Thoracic aorta (tissue), 2 donors: Measurements from ENCODE around the gene DCDC1. TPM values are rescaled to one million over a fixed set of nuclear protein-coding genes. Genes with fewer than 3 reads are reported as not detected.

Experiments used
- ATAC-seq: fragments of 150-250 bp; one replicate; pipeline ENCODE4 v1.8.0; 2017; ENCODE audit warnings: low read depth; ENCODE audit not compliant: insufficient number of reproducible peaks, low FRiP score
- DNase-seq: peaks from one replicate; pipeline ENCODE4 v3.0.0-alpha.2; 2020; ENCODE audit warnings: low spot score
- H3K27ac ChIP-seq, 2 donors: fragments of 200-600 bp; sonication (generic); 1 replicate in 1 of 2; 2 replicates in 1 of 2; pipeline ENCODE4 v1.5.1; 2016; ENCODE audit warnings: mild to moderate bottlenecking in 2 of 2, moderate library complexity in 2 of 2
- H3K27me3 ChIP-seq: fragments of 200-600 bp; sonication (generic); replicated peaks from 2 replicates; pipeline ENCODE4 v1.6.0; 2016; ENCODE audit warnings: mild to moderate bottlenecking; ENCODE audit not compliant: insufficient read depth
- H3K36me3 ChIP-seq: fragments of 200-600 bp; sonication (generic); one replicate; pipeline ENCODE4 v1.5.1; 2016
- H3K4me1 ChIP-seq, 2 donors: fragments of 200-600 bp; sonication (generic); 1 replicate in 1 of 2; 2 replicates in 1 of 2; pipeline versions ENCODE4 v1.5.1 to v1.6.0; 2016; ENCODE audit warnings: low read depth in 2 of 2, mild to moderate bottlenecking in 1 of 2; ENCODE audit not compliant: control insufficient read depth in 1 of 2
- H3K4me3 ChIP-seq: fragments of 200-600 bp; sonication (generic); 2 replicates; pipeline ENCODE4 v1.5.1; 2016; ENCODE audit warnings: mild to moderate bottlenecking
- H3K9me3 ChIP-seq: fragments of 200-600 bp; sonication (generic); 2 replicates; pipeline ENCODE4 v1.5.1; 2016
- total RNA-seq, 2 donors: library from RNA; depleted of rRNA; stranded (reverse); fragments of >200 nt; gene quantifications; one replicate each; pipeline versions ENCODE4 v1.1.0 to v1.2.3, GENCODE V29; 2016
- TF ChIP-seq, protein P1 (sequence below): fragments of 200-600 bp; sonication (generic); IDR thresholded peaks from one replicate; pipeline ENCODE4 v1.5.1; 2019; ENCODE audit warnings: antibody characterized with exemption

Gene DCDC1
- total RNA-seq, 2 donors from 2014 or later, result not detected

DNA sequence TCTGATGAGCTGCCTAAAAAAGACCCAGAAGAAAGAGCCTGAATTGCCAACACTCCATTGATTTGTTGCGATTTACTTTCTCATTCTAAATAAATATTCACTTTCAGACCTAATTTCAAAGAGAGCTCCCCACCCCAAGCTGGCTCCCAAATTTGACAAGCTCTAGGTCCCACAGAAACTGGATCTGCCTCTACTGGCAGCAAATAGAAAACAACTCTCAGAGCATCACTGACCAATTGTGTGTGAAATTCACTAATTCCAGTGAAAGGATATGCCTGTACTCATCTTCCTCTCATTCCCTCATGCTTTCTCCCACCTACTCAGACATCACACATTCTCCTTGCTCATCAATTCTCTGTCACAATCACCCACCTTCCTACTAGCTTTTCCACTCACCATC lies 249.1 kb downstream of the DCDC1 start:
- no peak for DNase-seq
- TF ChIP-seq, protein P1, sequence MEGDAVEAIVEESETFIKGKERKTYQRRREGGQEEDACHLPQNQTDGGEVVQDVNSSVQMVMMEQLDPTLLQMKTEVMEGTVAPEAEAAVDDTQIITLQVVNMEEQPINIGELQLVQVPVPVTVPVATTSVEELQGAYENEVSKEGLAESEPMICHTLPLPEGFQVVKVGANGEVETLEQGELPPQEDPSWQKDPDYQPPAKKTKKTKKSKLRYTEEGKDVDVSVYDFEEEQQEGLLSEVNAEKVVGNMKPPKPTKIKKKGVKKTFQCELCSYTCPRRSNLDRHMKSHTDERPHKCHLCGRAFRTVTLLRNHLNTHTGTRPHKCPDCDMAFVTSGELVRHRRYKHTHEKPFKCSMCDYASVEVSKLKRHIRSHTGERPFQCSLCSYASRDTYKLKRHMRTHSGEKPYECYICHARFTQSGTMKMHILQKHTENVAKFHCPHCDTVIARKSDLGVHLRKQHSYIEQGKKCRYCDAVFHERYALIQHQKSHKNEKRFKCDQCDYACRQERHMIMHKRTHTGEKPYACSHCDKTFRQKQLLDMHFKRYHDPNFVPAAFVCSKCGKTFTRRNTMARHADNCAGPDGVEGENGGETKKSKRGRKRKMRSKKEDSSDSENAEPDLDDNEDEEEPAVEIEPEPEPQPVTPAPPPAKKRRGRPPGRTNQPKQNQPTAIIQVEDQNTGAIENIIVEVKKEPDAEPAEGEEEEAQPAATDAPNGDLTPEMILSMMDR, result no peak
- H3K9me3 ChIP-seq, result no peaks in the 10 kb centered on the region
- H3K4me1 ChIP-seq, result no peaks in the 10 kb centered on the region
- H3K36me3 ChIP-seq, result no peaks in the 10 kb centered on the region
- H3K27me3 ChIP-seq, result no peaks in the 10 kb centered on the region
- ATAC-seq, result no peak
- H3K4me3 ChIP-seq, result no peak overlapping the region
- H3K27ac ChIP-seq, result no peak overlapping the region

- Histone ChIP-seq H3K9me3 (no peaks in the 10 kb centered on the region), H3K4me3 (no peak overlapping the region), H3K27me3 (no peaks in the 10 kb centered on the region), H3K4me1 (no peaks in the 10 kb centered on the region), H3K27ac (no peak overlapping the region), H3K36me3 (no peaks in the 10 kb centered on the region)
- no peak for ATAC-seq
- TF ChIP-seq, protein P1, result no peak
- DNase-seq, result no peak
These were observed 251.0 kb downstream of the DCDC1 start for GRCh38 chr11:31118566-31118965.

- no peak overlapping the region for H3K27ac ChIP-seq
- TF ChIP-seq, protein P1, result no peak
- no peaks in the 10 kb centered on the region for H3K27me3 ChIP-seq
- H3K9me3 ChIP-seq, result no peaks in the 10 kb centered on the region
- no peaks in the 10 kb centered on the region for H3K36me3 ChIP-seq
- H3K4me1 ChIP-seq, result no peaks in the 10 kb centered on the region
- no peak for DNase-seq
- ATAC-seq, result no peak
- H3K4me3 ChIP-seq, result no peak overlapping the region
These were observed 252.5 kb downstream of the DCDC1 start for GRCh38 chr11:31117038-31117437.

DNA sequence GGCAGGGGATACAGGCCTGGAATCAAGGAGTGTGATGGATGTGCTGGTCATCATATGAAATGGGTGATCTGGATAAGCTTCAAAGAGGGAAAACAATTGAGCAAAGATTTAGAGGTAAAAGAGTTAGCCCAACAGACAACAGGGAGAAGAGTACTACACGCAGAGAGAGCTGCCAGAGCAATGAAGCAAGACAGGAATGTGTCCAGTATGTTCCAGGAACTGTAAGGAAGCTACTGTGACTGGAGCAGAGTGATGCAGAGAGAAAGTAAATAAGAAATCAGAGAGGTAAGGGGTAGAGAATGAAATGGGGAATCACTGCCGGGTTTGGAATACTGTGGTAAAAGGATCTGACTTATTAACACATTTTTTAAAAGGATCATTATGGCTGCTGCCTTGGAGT lies 255.1 kb downstream of the DCDC1 start:
- H3K27ac ChIP-seq, result no peak overlapping the region
- no peaks in the 10 kb centered on the region for H3K36me3 ChIP-seq
- no peaks in the 10 kb centered on the region for H3K27me3 ChIP-seq
- no peak overlapping the region for H3K4me3 ChIP-seq
- ATAC-seq (no peak), DNase-seq (no peak)
- H3K4me1 ChIP-seq, result no peaks in the 10 kb centered on the region
- H3K9me3 ChIP-seq, result no peaks in the 10 kb centered on the region
- TF ChIP-seq, protein P1, result no peak

- DNase-seq (no peak), ATAC-seq (no peak)
- H3K4me1 ChIP-seq, result no peaks in the 10 kb centered on the region
- H3K36me3 ChIP-seq, result no peaks in the 10 kb centered on the region
- H3K4me3 ChIP-seq, result no peak overlapping the region
- TF ChIP-seq, protein P1, result no peak
- H3K9me3 ChIP-seq, result no peaks in the 10 kb centered on the region
- no peak overlapping the region for H3K27ac ChIP-seq
- H3K27me3 ChIP-seq, result no peaks in the 10 kb centered on the region
These were observed 258.7 kb downstream of the DCDC1 start for GRCh38 chr11:31110830-31111229.
